ENCODE measurements around the gene DHRS13. TPM values are rescaled to one million over a fixed set of nuclear protein-coding genes. Genes with fewer than 3 reads are reported as not detected.
A peak's percentile ranks its signal among the peaks of the same experiment; 100 is the strongest.
"Not testable (repeated sequence)": the region's sequence is repeated elsewhere in the genome, so short reads cannot be mapped to it uniquely, and the experiment has no call there.

DHRS13 gene
- total RNA-seq, 1 donor from 2014 or later: 11.8 TPM

DNA sequence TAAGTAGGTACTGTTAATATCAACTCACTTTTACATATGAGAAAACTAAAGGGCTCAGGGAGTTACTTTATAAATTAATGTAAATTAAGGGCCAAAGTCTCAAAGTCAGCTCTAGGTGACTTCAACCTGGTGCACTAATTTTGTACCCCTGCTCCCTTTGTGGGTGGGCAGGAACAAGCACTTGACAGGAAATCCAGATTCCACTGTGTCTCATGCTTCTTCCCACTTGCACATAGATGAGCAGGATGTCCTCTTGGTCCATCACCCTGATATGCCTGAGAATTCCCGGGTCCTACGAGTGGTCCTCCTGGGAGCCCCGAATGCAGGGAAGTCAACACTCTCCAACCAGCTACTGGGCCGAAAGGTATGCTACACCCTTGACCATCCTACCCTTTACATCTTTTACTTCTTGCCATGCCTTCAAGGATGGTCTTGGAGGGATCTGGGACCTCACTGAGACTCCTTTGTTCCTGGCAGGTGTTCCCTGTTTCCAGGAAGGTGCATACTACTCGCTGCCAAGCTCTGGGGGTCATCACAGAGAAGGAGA lies 46.8 kb downstream of the DHRS13 start:
- no peaks in the 10 kb centered on the region for H3K9me3 ChIP-seq
- H3K4me1 ChIP-seq: peaks cover 10% of the 10 kb centered on the region
- DNase-seq (ENCODE audit: extremely low spot score in 2 of 2): no peak
- H3K27me3 ChIP-seq: no peaks in the 10 kb centered on the region
- no peak overlapping the region for H3K4me3 ChIP-seq
- H3K36me3 ChIP-seq: peaks cover 0 to 30% of the 10 kb centered on the region in 2 donors
- TF ChIP-seq POLR2A (IDR thresholded peaks at IDR 0.05) (no peak), POLR2AphosphoS5 (IDR thresholded peaks at IDR 0.05; ENCODE audit: insufficient read depth in 1 of 2, low read depth in 1 of 2) (no peak)
- TF ChIP-seq, protein P1, sequence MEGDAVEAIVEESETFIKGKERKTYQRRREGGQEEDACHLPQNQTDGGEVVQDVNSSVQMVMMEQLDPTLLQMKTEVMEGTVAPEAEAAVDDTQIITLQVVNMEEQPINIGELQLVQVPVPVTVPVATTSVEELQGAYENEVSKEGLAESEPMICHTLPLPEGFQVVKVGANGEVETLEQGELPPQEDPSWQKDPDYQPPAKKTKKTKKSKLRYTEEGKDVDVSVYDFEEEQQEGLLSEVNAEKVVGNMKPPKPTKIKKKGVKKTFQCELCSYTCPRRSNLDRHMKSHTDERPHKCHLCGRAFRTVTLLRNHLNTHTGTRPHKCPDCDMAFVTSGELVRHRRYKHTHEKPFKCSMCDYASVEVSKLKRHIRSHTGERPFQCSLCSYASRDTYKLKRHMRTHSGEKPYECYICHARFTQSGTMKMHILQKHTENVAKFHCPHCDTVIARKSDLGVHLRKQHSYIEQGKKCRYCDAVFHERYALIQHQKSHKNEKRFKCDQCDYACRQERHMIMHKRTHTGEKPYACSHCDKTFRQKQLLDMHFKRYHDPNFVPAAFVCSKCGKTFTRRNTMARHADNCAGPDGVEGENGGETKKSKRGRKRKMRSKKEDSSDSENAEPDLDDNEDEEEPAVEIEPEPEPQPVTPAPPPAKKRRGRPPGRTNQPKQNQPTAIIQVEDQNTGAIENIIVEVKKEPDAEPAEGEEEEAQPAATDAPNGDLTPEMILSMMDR (IDR thresholded peaks at IDR 0.05): no peak
- intact Hi-C loops (cut with DNase I): no loop called here
- no peak overlapping the region for H3K27ac ChIP-seq

GRCh38 chr17:28855336-28855679 lies 47.6 kb downstream of the DHRS13 start:
- H3K36me3 ChIP-seq: peaks cover 0 to 29% of the 10 kb centered on the region in 2 donors
- peaks cover 10% of the 10 kb centered on the region for H3K4me1 ChIP-seq
- peak overlapping the region; percentile 85 for H3K27ac ChIP-seq
- no peak for TF ChIP-seq POLR2AphosphoS5 (IDR thresholded peaks at IDR 0.05; ENCODE audit: insufficient read depth in 1 of 2, low read depth in 1 of 2)
- TF ChIP-seq, protein P1 (IDR thresholded peaks at IDR 0.05): no peak
- TF ChIP-seq POLR2A (IDR thresholded peaks at IDR 0.05): no peak
- DNase-seq (ENCODE audit: extremely low spot score in 2 of 2): no peak
- H3K4me3 ChIP-seq: peak overlapping the region; percentile 73 to 75
- H3K9me3 ChIP-seq: no peaks in the 10 kb centered on the region
- intact Hi-C loops (cut with DNase I): no loop called here
- H3K27me3 ChIP-seq: no peaks in the 10 kb centered on the region

DNA sequence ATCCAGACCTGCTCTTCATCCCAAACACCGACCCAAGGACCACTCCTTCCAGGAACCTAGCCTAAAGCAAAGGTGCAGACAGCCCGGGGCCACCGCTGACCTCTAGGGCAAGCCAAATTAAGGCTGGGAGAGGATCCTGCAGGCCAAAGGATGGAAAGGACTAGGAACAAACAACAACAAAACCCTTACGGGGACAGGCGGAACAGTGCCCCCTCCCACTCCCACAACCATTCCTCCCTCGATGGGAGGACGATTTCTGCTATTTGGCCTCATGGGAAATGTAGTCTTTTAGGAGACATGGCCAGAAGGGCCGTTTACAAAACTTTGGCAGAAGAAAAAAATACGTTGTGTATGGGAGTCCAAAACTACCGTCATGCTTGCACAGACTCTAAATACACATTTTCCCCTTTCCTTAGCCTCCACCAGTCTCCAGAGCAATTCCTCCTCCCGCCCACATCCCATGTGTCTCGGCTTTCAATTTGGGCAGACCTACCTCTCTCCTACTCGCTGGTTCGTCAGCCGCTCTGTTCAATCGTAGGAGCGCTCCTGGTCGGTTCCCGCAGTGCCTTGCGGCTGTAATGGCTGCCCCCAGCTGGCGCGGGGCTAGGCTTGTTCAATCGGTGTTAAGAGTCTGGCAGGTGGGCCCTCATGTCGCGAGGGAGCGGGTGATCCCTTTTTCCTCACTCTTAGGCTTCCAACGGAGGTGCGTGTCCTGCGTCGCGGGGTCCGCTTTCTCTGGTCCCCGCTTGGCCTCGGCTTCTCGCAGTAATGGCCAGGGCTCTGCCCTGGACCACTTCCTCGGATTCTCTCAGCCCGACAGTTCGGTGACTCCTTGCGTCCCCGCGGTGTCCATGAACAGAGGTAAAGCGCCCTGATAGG lies 48.2 kb downstream of the DHRS13 start, which contains the start of gene ERAL1:
TSS of gene ERAL1 (plus strand) at position 560 of the 879 bp plus-strand sequence. CDS start at position 579, 19 bp downstream.
- DNase-seq (ENCODE audit: extremely low spot score in 2 of 2): no peak
- intact Hi-C loops (cut with DNase I): no loop called here

DNA sequence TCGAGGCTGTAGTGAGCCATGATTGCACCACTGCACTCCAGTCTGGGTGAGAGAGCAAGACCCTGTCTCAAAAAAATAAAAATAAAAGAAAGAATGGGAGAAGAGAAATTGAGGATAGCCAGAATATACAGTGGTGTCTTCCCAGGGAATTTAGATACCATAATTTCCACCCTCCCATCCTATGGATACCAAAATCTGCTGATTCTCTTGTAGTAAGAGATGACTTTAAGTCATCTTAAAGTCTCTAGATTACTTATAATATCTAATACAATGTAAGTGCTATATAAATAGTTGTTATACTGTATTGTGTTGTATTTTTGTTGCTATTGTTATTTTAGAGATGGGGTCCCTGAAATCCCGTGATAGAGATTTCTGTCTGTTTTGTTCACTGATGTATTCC lies 49.6 kb downstream of the DHRS13 start:
- no peak for DNase-seq (ENCODE audit: extremely low spot score in 2 of 2)
- intact Hi-C loops (cut with DNase I): no loop called here
- peaks cover 10% of the 10 kb centered on the region for H3K4me1 ChIP-seq
- TF ChIP-seq, protein P1 (IDR thresholded peaks at IDR 0.05): no peak
- TF ChIP-seq POLR2AphosphoS5 (IDR thresholded peaks at IDR 0.05; ENCODE audit: insufficient read depth in 1 of 2, low read depth in 1 of 2) (no peak), POLR2A (IDR thresholded peaks at IDR 0.05) (no peak)
- H3K4me3 ChIP-seq: no peak overlapping the region
- H3K27me3 ChIP-seq: no peaks in the 10 kb centered on the region
- H3K36me3 ChIP-seq: peaks cover 0 to 11% of the 10 kb centered on the region in 2 donors
- H3K27ac ChIP-seq: no peak overlapping the region
- no peaks in the 10 kb centered on the region for H3K9me3 ChIP-seq

More for the DNA sequence above, 48.2 kb downstream of the DHRS13 start, which contains the start of gene ERAL1:
- H3K4me1 ChIP-seq: peaks cover 10% of the 10 kb centered on the region
- no peaks in the 10 kb centered on the region for H3K9me3 ChIP-seq
- H3K27ac ChIP-seq: peak within 1 kb of the TSS; percentile 85
- no peaks in the 10 kb centered on the region for H3K27me3 ChIP-seq
- H3K36me3 ChIP-seq: peaks cover 0 to 23% of the 10 kb centered on the region in 2 donors
- H3K4me3 ChIP-seq: peak within 1 kb of the TSS; percentile 73 to 75
- TF ChIP-seq POLR2A (IDR thresholded peaks at IDR 0.05): no peak
- TF ChIP-seq POLR2AphosphoS5 (IDR thresholded peaks at IDR 0.05; ENCODE audit: insufficient read depth in 1 of 2, low read depth in 1 of 2): peak; percentile 84 to 88

- intact Hi-C loops (cut with DNase I): no loop called here
- Histone ChIP-seq H3K4me3 (no peak overlapping the region), H3K4me1 (no peaks in the 10 kb centered on the region), H3K27ac (no peak overlapping the region), H3K9me3 (no peaks in the 10 kb centered on the region), H3K36me3 (no peaks in the 10 kb centered on the region), H3K27me3 (no peaks in the 10 kb centered on the region)
- TF ChIP-seq, protein P1 (IDR thresholded peaks at IDR 0.05): no peak
- TF ChIP-seq POLR2AphosphoS5 (IDR thresholded peaks at IDR 0.05; ENCODE audit: insufficient read depth in 1 of 2, low read depth in 1 of 2) (no peak), POLR2A (IDR thresholded peaks at IDR 0.05) (no peak)
- DNase-seq (ENCODE audit: extremely low spot score in 2 of 2): no peak
Observed at GRCh38 chr17:28849281-28849680, 53.6 kb downstream of the DHRS13 start.

DNA sequence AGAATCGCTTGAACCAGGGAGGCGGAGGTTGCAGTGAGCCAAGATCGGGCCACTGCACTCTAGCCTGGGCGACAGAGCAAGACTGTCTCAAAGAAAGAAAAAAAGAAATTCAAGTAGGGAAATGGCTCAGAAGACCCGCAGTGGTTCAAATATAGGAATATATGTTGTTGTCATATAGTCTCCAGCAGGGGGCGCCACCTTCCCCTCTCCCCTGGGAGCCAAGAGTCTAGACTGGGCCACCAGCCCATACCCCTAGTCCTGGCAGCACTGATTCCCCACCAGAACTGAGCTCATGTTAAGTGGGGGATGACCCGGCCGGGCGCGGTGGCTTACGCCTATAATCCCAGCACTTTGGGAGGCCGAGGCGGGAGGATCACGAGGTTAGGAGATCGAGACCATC lies 54.2 kb downstream of the DHRS13 start:
- H3K36me3 ChIP-seq; H3K9me3 ChIP-seq; H3K27me3 ChIP-seq; H3K4me1 ChIP-seq; H3K4me3 ChIP-seq; intact Hi-C loops (cut with DNase I); H3K27ac ChIP-seq; DNase-seq (ENCODE audit: extremely low spot score in 2 of 2): not testable (repeated sequence)

Data from vagina (tissue), 2 donors.